ENCODE results near the gene PRDM8.

- TF ChIP-seq CTCF (IDR thresholded peaks at IDR 0.05; ENCODE audit: poor library complexity) (no peak), EZH2 (IDR thresholded peaks at IDR 0.05; ENCODE audit: borderline replicate concordance) (no peak)
Measured at GRCh38 chr4:80199004-80199560, 1.8 kb downstream of the PRDM8 start.

All from hepatocyte (in vitro differentiated cells).